ENCODE results near the gene DIPK1C.

Gene DIPK1C

GRCh38 chr18:74416124-74416523 lies 41.0 kb downstream of the DIPK1C start:
- DNase-seq = no peak

GRCh38 chr18:74414953-74415515 lies 42.1 kb downstream of the DIPK1C start:
- no peak for DNase-seq

- no peak for DNase-seq
These were observed 43.3 kb downstream of the DIPK1C start for GRCh38 chr18:74413836-74414235.

- DNase-seq = no peak
These were observed 44.8 kb downstream of the DIPK1C start for GRCh38 chr18:74412116-74412880.

GRCh38 chr18:74411475-74411874 lies 45.6 kb downstream of the DIPK1C start:
- DNase-seq = no peak

- no peak for DNase-seq
These were observed 46.6 kb downstream of the DIPK1C start for GRCh38 chr18:74410441-74410992.

GRCh38 chr18:74407888-74408287 lies 49.2 kb downstream of the DIPK1C start:
- DNase-seq = no peak

- DNase-seq = peak; percentile 56
These were observed 54.2 kb downstream of the DIPK1C start for GRCh38 chr18:74402806-74403433.

- no peak for DNase-seq
These were observed 56.3 kb downstream of the DIPK1C start for GRCh38 chr18:74400813-74401212.

- no peak for DNase-seq
These were observed 57.8 kb downstream of the DIPK1C start for GRCh38 chr18:74399091-74399887.

- peak; percentile 53 for DNase-seq
These were observed 59.5 kb downstream of the DIPK1C start for GRCh38 chr18:74397572-74397971.

- DNase-seq = no peak
These were observed 60.6 kb downstream of the DIPK1C start for GRCh38 chr18:74396171-74397169.

- no peak for DNase-seq
These were observed 61.4 kb downstream of the DIPK1C start for GRCh38 chr18:74395648-74396154.

- DNase-seq = no peak
These were observed 62.1 kb downstream of the DIPK1C start for GRCh38 chr18:74395006-74395405.

- peak; percentile 16 for DNase-seq
These were observed 64.8 kb downstream of the DIPK1C start for GRCh38 chr18:74392323-74392722.

GRCh38 chr18:74390900-74391299 lies 66.2 kb downstream of the DIPK1C start:
- no peak for DNase-seq

- DNase-seq = peak; percentile 44
These were observed 67.1 kb downstream of the DIPK1C start for GRCh38 chr18:74389991-74390390.

GRCh38 chr18:74389171-74389927 lies 67.8 kb downstream of the DIPK1C start:
- DNase-seq = peak; percentile 14

- DNase-seq = no peak
These were observed 68.9 kb downstream of the DIPK1C start for GRCh38 chr18:74388227-74388626.

GRCh38 chr18:74387383-74387782 lies 69.7 kb downstream of the DIPK1C start:
- DNase-seq = no peak

All from activated effector memory CD4-positive, alpha-beta T cell treated with anti-CD3 and anti-CD28 coated beads, Interleukin-2, amount 50 U/mL, for 16 hours (primary cell).